ENCODE measurements around the gene SIRT5. TPM values are rescaled to one million over a fixed set of nuclear protein-coding genes. Genes with fewer than 3 reads are reported as not detected.

Gene SIRT5
- total RNA-seq, 1 experiment from 2014 or later: 19.0 TPM

GRCh38 chr6:13566500-13566899 lies 7.9 kb upstream of the SIRT5 start:
- no peaks in the 10 kb centered on the region for H3K9me3 Mint-ChIP-seq (ENCODE audit: unreplicated experiment)
- Histone ChIP-seq H3K36me3 (ENCODE audit: control insufficient read depth, insufficient read depth, low read length) (no peaks in the 10 kb centered on the region), H3K27me3 (replicated peaks; ENCODE audit: control insufficient read depth, insufficient read depth, low read length) (no peaks in the 10 kb centered on the region), H3K4me3 (ENCODE audit: low read depth, low read length) (no peak overlapping the region), H3K9me3 (no peaks in the 10 kb centered on the region), H3K4me1 (no peaks in the 10 kb centered on the region)
- no peaks in the 10 kb centered on the region for H3K36me3 Mint-ChIP-seq (ENCODE audit: insufficient read depth, unreplicated experiment)
- BruUV-seq (replicated peaks): no TSS peak
- POLR2A ChIA-PET: no interaction called here
- no peaks in the 10 kb centered on the region for H3K4me1 Mint-ChIP-seq (ENCODE audit: low read depth, unreplicated experiment)
- no peak overlapping the region for H3K4me3 Mint-ChIP-seq (ENCODE audit: unreplicated experiment)
- no peak overlapping the region for H3K27ac Mint-ChIP-seq (ENCODE audit: unreplicated experiment)
- TF ChIP-seq CTCF (IDR thresholded peaks at IDR 0.05; ENCODE audit: insufficient read depth in 1 of 2, low read depth in 1 of 2, low read length in 1 of 2, severe bottlenecking in 1 of 2, unreplicated experiment in 1 of 2): no peak
- intact Hi-C loops (cut with micrococcal nuclease; ENCODE audit: unreplicated experiment): no loop called here
- DNase-seq: no peak
- H3K27me3 Mint-ChIP-seq (ENCODE audit: insufficient read depth, unreplicated experiment): peaks cover 3% of the 10 kb centered on the region
- CTCF ChIA-PET: no interaction called here

GRCh38 chr6:13568970-13569369 lies 5.4 kb upstream of the SIRT5 start:
- Histone ChIP-seq H3K4me3 (ENCODE audit: low read depth, low read length) (no peak overlapping the region), H3K4me1 (no peaks in the 10 kb centered on the region), H3K9me3 (no peaks in the 10 kb centered on the region), H3K36me3 (ENCODE audit: control insufficient read depth, insufficient read depth, low read length) (no peaks in the 10 kb centered on the region), H3K27me3 (replicated peaks; ENCODE audit: control insufficient read depth, insufficient read depth, low read length) (no peaks in the 10 kb centered on the region)
- ChIA-PET CTCF (no interaction called here), POLR2A (no interaction called here)
- no peak for DNase-seq
- no peaks in the 10 kb centered on the region for H3K4me1 Mint-ChIP-seq (ENCODE audit: low read depth, unreplicated experiment)
- TF ChIP-seq CTCF (IDR thresholded peaks at IDR 0.05; ENCODE audit: insufficient read depth in 1 of 2, low read depth in 1 of 2, low read length in 1 of 2, severe bottlenecking in 1 of 2, unreplicated experiment in 1 of 2): no peak
- intact Hi-C loops (cut with micrococcal nuclease; ENCODE audit: unreplicated experiment): no loop called here
- no peaks in the 10 kb centered on the region for H3K36me3 Mint-ChIP-seq (ENCODE audit: insufficient read depth, unreplicated experiment)
- no TSS peak for BruUV-seq (replicated peaks)
- H3K27ac Mint-ChIP-seq (ENCODE audit: unreplicated experiment): no peak overlapping the region
- no peak overlapping the region for H3K4me3 Mint-ChIP-seq (ENCODE audit: unreplicated experiment)
- peaks cover 3% of the 10 kb centered on the region for H3K27me3 Mint-ChIP-seq (ENCODE audit: insufficient read depth, unreplicated experiment)
- H3K9me3 Mint-ChIP-seq (ENCODE audit: unreplicated experiment): no peaks in the 10 kb centered on the region

- Mint-ChIP-seq H3K36me3 (ENCODE audit: insufficient read depth, unreplicated experiment) (peaks cover 11% of the 10 kb centered on the region), H3K9me3 (ENCODE audit: unreplicated experiment) (no peaks in the 10 kb centered on the region), H3K4me3 (ENCODE audit: unreplicated experiment) (peak overlapping the region; percentile 85), H3K4me1 (ENCODE audit: low read depth, unreplicated experiment) (peaks cover 10% of the 10 kb centered on the region), H3K27me3 (ENCODE audit: insufficient read depth, unreplicated experiment) (no peaks in the 10 kb centered on the region), H3K27ac (ENCODE audit: unreplicated experiment) (peak overlapping the region; percentile 5)
- Histone ChIP-seq H3K4me3 (ENCODE audit: low read depth, low read length) (no peak overlapping the region), H3K27me3 (replicated peaks; ENCODE audit: control insufficient read depth, insufficient read depth, low read length) (no peaks in the 10 kb centered on the region), H3K9me3 (no peaks in the 10 kb centered on the region), H3K4me1 (peaks cover 14% of the 10 kb centered on the region), H3K36me3 (ENCODE audit: control insufficient read depth, insufficient read depth, low read length) (no peaks in the 10 kb centered on the region)
- POLR2A ChIA-PET: interaction anchor here (0.7 kb wide), 1 partner anchor 244 kb away, joined by 3 read pairs; the partner anchor contains the start of gene TBC1D7
- CTCF ChIA-PET: no interaction called here
- TF ChIP-seq CTCF (IDR thresholded peaks at IDR 0.05; ENCODE audit: insufficient read depth in 1 of 2, low read depth in 1 of 2, low read length in 1 of 2, severe bottlenecking in 1 of 2, unreplicated experiment in 1 of 2): no peak
- BruUV-seq (replicated peaks): no TSS peak
- intact Hi-C loops (cut with micrococcal nuclease; ENCODE audit: unreplicated experiment): loop anchor here (5.0 kb wide), 1 partner anchor 85 kb away; the partner anchor contains the start of gene GFOD1
- DNase-seq: no peak
These were observed 2.2 kb upstream of the SIRT5 start for GRCh38 chr6:13572240-13572639.

Measured in Caco-2 (cell line).